H1 (cell line): ENCODE results near the gene ABLIM1. TPM values are rescaled to one million over a fixed set of nuclear protein-coding genes. Genes with fewer than 3 reads are reported as not detected.

Experiments
- CTCF ChIA-PET: fragments of 300-600 bp; sonication (Branson Sonifier 250); formaldehyde crosslinking; loops from one replicate; lab custom pipeline; 2021; ENCODE audit not compliant: partially characterized antibody; lab: Charles Lee
- POLR2A ChIA-PET: fragments of 300-600 bp; sonication (Branson Sonifier 250); formaldehyde crosslinking; loops from one replicate; lab custom pipeline; 2021; ENCODE audit warnings: inconsistent platforms; ENCODE audit not compliant: partially characterized antibody; lab: Charles Lee
- DNase-seq, 2 experiments: peaks; one replicate each; pipeline versions ENCODE4 v3.0.0 to v3.0.0-alpha.2; 2010 to 2022; ENCODE audit warnings: low spot score in 2 of 2, low read depth in 1 of 2, mixed read lengths in 1 of 2
- FAIRE-seq: peaks from 2 replicates; lab custom pipeline; 2011; peaks lifted over from hg19 to GRCh38; lab: Jason Lieb, UNC
- H2AFZ ChIP-seq: 2 replicates; pipeline ENCODE4 v1.8.1; 2012; ENCODE audit warnings: low read length, inconsistent platforms
- H2AK5ac ChIP-seq: 2 replicates; pipeline ENCODE4 v1.6.1; 2013; ENCODE audit warnings: low read depth, low read length
- H2BK120ac ChIP-seq: replicated peaks from 2 replicates; pipeline ENCODE3; 2013; ENCODE audit warnings: low read depth, low read length, inconsistent platforms
- H2BK12ac ChIP-seq: 2 replicates; pipeline ENCODE4 v1.6.1; 2013; ENCODE audit warnings: low read depth, low read length
- H2BK15ac ChIP-seq: 2 replicates; pipeline ENCODE4 v1.6.1; 2013; ENCODE audit warnings: low read length
- H2BK20ac ChIP-seq: 2 replicates; pipeline ENCODE4 v1.6.1; 2013; ENCODE audit warnings: low read length
- H2BK5ac ChIP-seq: 2 replicates; pipeline ENCODE4 v1.6.1; 2013; ENCODE audit warnings: low read depth, low read length
- H3K14ac ChIP-seq: 2 replicates; pipeline ENCODE4 v1.6.1; 2013; ENCODE audit warnings: inconsistent platforms; ENCODE audit not compliant: insufficient read length
- H3K18ac ChIP-seq: 2 replicates; pipeline ENCODE4 v1.6.1; 2013; ENCODE audit warnings: low read length; ENCODE audit errors: extremely low read depth
- H3K23ac ChIP-seq: 2 replicates; pipeline ENCODE4 v1.6.1; 2013; ENCODE audit warnings: inconsistent platforms; ENCODE audit not compliant: insufficient read length
- H3K23me2 ChIP-seq: 2 replicates; pipeline ENCODE4 v1.6.1; 2013; ENCODE audit warnings: low read depth, low read length
- H3K27ac ChIP-seq: 2 replicates; pipeline ENCODE4 v1.6.1; 2011; ENCODE audit warnings: low read depth, low read length, inconsistent platforms
- H3K27me3 ChIP-seq, 4 experiments: replicated peaks in 1 of 4; 1 replicate in 1 of 4; 2 replicates in 3 of 4; pipeline versions ENCODE4 v1.6.1 to v1.8.1; 2011 to 2013; ENCODE audit warnings: low read length in 3 of 4, mild to moderate bottlenecking in 3 of 4, inconsistent platforms in 2 of 4, mixed read lengths in 2 of 4, moderate library complexity in 1 of 4; ENCODE audit not compliant: control insufficient read depth in 3 of 4, insufficient read depth in 3 of 4; ENCODE audit errors: extremely low read depth in 1 of 4
- H3K36me3 ChIP-seq, 4 experiments: 2 replicates each; pipeline versions ENCODE4 v1.6.1 to v1.8.1; 2011 to 2013; ENCODE audit warnings: mild to moderate bottlenecking in 4 of 4, low read length in 3 of 4, moderate library complexity in 2 of 4, control low read depth in 1 of 4, inconsistent platforms in 1 of 4; ENCODE audit not compliant: insufficient read depth in 4 of 4, control insufficient read depth in 2 of 4
- H3K4ac ChIP-seq: replicated peaks from 2 replicates; pipeline ENCODE3; 2013; ENCODE audit warnings: low read length, low read depth, mixed read lengths, inconsistent platforms; ENCODE audit not compliant: insufficient read length
- H3K4me1 ChIP-seq, 4 experiments: replicated peaks in 1 of 4; 1 replicate in 1 of 4; 2 replicates in 3 of 4; pipeline versions ENCODE4 v1.6.1 to v1.8.1; 2011 to 2013; ENCODE audit warnings: low read length in 3 of 4, inconsistent platforms in 2 of 4, mixed read lengths in 1 of 4; ENCODE audit not compliant: insufficient read depth in 4 of 4, control insufficient read depth in 3 of 4
- H3K4me2 ChIP-seq, 2 experiments: 2 replicates each; pipeline versions ENCODE4 v1.6.1 to v1.8.1; 2011 to 2013; ENCODE audit warnings: low read depth in 2 of 2, low read length in 2 of 2, control low read depth in 1 of 2, inconsistent platforms in 1 of 2, mild to moderate bottlenecking in 1 of 2; ENCODE audit not compliant: insufficient read depth in 1 of 2
- H3K4me3 ChIP-seq, 4 experiments: fragments of 200-600, 300-600 bp in 1 of 4; sonication (generic), shearing (Covaris generic), sonication (Bioruptor Twin) in 1 of 4; 2 replicates each; pipeline versions ENCODE4 v1.5.1 to v1.8.1; 2011 to 2016; ENCODE audit warnings: low read length in 4 of 4, low read depth in 3 of 4, control low read depth in 2 of 4, inconsistent platforms in 2 of 4, mild to moderate bottlenecking in 2 of 4, mixed read lengths in 1 of 4, moderate library complexity in 1 of 4; ENCODE audit not compliant: insufficient read depth in 2 of 4; ENCODE audit errors: extremely low read depth in 1 of 4
- H3K56ac ChIP-seq: replicated peaks from 2 replicates; pipeline ENCODE3; 2013; ENCODE audit warnings: low read depth, mild to moderate bottlenecking, mixed read lengths, low read length, inconsistent platforms; ENCODE audit not compliant: insufficient read length
- H3K79me1 ChIP-seq: 2 replicates; pipeline ENCODE4 v1.6.1; 2013; ENCODE audit warnings: low read depth, low read length, control low read depth
- H3K79me2 ChIP-seq, 2 experiments: 2 replicates each; pipeline versions ENCODE4 v1.6.1 to v1.8.1; 2012 to 2013; ENCODE audit warnings: low read length in 2 of 2, mild to moderate bottlenecking in 2 of 2, inconsistent platforms in 1 of 2; ENCODE audit not compliant: insufficient read depth in 2 of 2, control insufficient read depth in 1 of 2
- H3K9ac ChIP-seq, 4 experiments: replicated peaks in 1 of 4; 1 replicate in 1 of 4; 2 replicates in 3 of 4; pipeline versions ENCODE4 v1.6.1 to v1.8.1; 2011 to 2013; ENCODE audit warnings: low read depth in 3 of 4, low read length in 3 of 4, control low read depth in 2 of 4, mild to moderate bottlenecking in 2 of 4, moderate library complexity in 2 of 4, inconsistent platforms in 1 of 4; ENCODE audit errors: extremely low read depth in 1 of 4
- H3K9me3 ChIP-seq, 2 experiments: 2 replicates each; pipeline versions ENCODE4 v1.6.1 to v1.8.1; 2012 to 2013; ENCODE audit warnings: mild to moderate bottlenecking in 2 of 2, moderate library complexity in 2 of 2, control low read depth in 1 of 2, inconsistent platforms in 1 of 2, low read depth in 1 of 2, low read length in 1 of 2, mixed read lengths in 1 of 2; ENCODE audit not compliant: insufficient read depth in 2 of 2
- H4K20me1 ChIP-seq, 2 experiments: replicated peaks in 1 of 2; 2 replicates each; pipeline versions ENCODE3 to v1.8.1; 2011 to 2013; ENCODE audit warnings: inconsistent platforms in 2 of 2, low read length in 2 of 2, mild to moderate bottlenecking in 1 of 2; ENCODE audit not compliant: insufficient read depth in 2 of 2, control insufficient read depth in 1 of 2
- H4K5ac ChIP-seq: 2 replicates; pipeline ENCODE4 v1.6.1; 2013; ENCODE audit warnings: low read length, low read depth, mixed read lengths, inconsistent platforms; ENCODE audit not compliant: insufficient read length
- H4K8ac ChIP-seq: 2 replicates; pipeline ENCODE4 v1.8.0; 2013; ENCODE audit warnings: mild to moderate bottlenecking, moderate library complexity, low read length, inconsistent platforms; ENCODE audit not compliant: insufficient read depth; ENCODE audit errors: extremely low read depth
- H4K91ac ChIP-seq: replicated peaks from 2 replicates; pipeline ENCODE3; 2013; ENCODE audit warnings: low read length, mixed read lengths, inconsistent platforms; ENCODE audit not compliant: insufficient read length
- ASH2L ChIP-seq: fragments of 200-600, 300-600 bp; sonication (generic); IDR thresholded peaks from one replicate; pipeline ENCODE4 v1.7.1; 2017; ENCODE audit warnings: low read length
- GABPA ChIP-seq: IDR thresholded peaks from 2 replicates; pipeline ENCODE4 v1.6.1; 2011; ENCODE audit warnings: mild to moderate bottlenecking, low read length, moderate library complexity, borderline replicate concordance; ENCODE audit not compliant: insufficient read depth
- SP1 ChIP-seq: IDR thresholded peaks from 2 replicates; pipeline ENCODE4 v1.6.1; 2011; ENCODE audit warnings: low read depth, low read length
- WGBS, 2 experiments: shearing (Covaris generic) in 1 of 2; methylation state at CpG; one replicate each; pipeline versions ENCODE4 v1.1.6 to v1.1.7; 2013 to 2015; ENCODE audit warnings: low lambda C conversion rate in 2 of 2, mixed read lengths in 2 of 2, inconsistent platforms in 1 of 2, low coverage in 1 of 2, missing lambda C conversion rate in 1 of 2; ENCODE audit not compliant: insufficient replicate concordance in 2 of 2, insufficient coverage in 1 of 2, insufficient read length in 1 of 2; ENCODE audit errors: extremely low coverage in 1 of 2, missing lambda C conversion rate in 1 of 2; 5-methylcytosine and 5-hydroxymethylcytosine counted together
- polyA plus RNA-seq, 7 experiments: library from polyadenylated mRNA; depleted of rRNA in 3 of 7; stranded (reverse) in 5 of 7; unstranded in 2 of 7; fragments of >200 nt in 5 of 7; fragments of 200-250 nt in 2 of 7; gene quantifications; 1 replicate in 5 of 7; 2 replicates in 1 of 7; 4 replicates in 1 of 7; pipeline versions ENCODE4 v1.2.1 to v1.2.3, GENCODE V29; 2011 to 2013; ENCODE audit warnings: missing spikeins in 2 of 7, mixed read lengths in 2 of 7
- total RNA-seq: library from RNA; stranded (reverse); fragmentation: NEBNext Ultra II Directional; extraction: Animal tissue kit (Norgen Biotek cat#: 25700); gene quantifications from 2 replicates; pipeline ENCODE4 v1.2.1, GENCODE V29; 2021
- TF ChIP-seq, protein P1 (sequence below): IDR thresholded peaks from 2 replicates; pipeline ENCODE4 v1.6.1; 2011; ENCODE audit warnings: low read length, improper control_type of control experiment
- TF ChIP-seq, protein P2 (sequence below): IDR thresholded peaks from 2 replicates; pipeline ENCODE4 v1.6.1; 2012; ENCODE audit warnings: inconsistent platforms
- TF ChIP-seq, protein P3 (sequence below): IDR thresholded peaks from 2 replicates; pipeline ENCODE4 v1.6.1; 2012; ENCODE audit warnings: inconsistent platforms

ABLIM1 gene
- total and polyA plus RNA-seq, 2 of the 8 experiments (the other 6 are each of a cell fraction or from before 2014, with no cell fraction given), result 51.2 to 51.7 TPM

DNA sequence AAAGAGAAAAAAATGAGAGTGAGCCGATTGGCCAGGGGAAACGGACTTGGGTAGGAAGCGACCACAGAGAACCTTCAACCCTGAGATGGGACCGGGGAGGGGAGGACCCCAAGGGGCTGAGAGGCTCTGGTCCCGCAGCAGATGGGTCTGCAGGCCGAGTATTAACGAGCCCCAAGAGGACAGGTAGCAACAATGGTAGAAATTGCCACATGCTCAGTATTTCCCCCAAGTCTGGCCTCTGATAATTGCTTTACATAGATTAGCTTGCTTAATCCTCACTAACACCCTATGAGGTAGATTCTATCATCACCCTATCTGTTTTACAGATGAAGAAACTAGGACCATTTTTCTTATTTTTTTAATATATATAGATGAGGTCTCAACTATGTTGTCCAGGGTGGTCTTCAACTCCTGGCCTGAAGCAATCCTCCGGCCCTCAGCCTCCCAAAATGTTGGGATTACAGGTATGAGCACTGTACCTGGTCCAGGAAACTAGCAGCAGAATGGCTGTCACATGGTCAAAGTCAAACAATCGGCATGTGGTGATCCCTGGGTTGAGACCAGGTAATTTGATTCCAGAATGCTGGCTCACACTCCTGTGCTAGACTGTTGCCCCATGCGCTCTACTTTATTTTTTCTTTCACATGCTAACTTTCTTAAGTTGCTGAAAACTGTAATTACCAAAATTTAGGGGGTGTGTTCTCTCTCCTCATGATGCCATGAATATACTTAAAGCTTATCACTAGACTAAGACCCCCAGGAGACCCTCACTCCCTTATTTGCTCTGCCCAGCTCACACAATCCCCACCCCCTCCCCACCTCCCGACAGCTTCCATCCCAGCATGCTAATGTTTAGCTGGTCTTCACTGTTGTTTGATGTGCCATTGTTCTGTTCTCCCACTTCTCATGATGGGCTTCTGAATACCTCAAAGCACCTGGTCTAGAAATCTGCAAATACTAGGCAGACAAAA, 185.9 kb downstream of the ABLIM1 start:
- WGBS, 2 experiments, result 73% methylated on average over 11 of the region's 11 CpGs; no CpG with 5 or more reads in 1 of the 2 experiments
- H3K79me2 ChIP-seq, result no peaks in the 10 kb centered on the region
- H2BK15ac ChIP-seq, result no peak overlapping the region
- H3K4me3 ChIP-seq, result peak overlapping the region in 1 of 4 experiments; percentile 12; a peak in 1 of 8 replicates
- TF ChIP-seq, protein P1, sequence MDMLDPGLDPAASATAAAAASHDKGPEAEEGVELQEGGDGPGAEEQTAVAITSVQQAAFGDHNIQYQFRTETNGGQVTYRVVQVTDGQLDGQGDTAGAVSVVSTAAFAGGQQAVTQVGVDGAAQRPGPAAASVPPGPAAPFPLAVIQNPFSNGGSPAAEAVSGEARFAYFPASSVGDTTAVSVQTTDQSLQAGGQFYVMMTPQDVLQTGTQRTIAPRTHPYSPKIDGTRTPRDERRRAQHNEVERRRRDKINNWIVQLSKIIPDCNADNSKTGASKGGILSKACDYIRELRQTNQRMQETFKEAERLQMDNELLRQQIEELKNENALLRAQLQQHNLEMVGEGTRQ, result peak; percentile 42
- TF ChIP-seq GABPA (no peak), ASH2L (peak; percentile 42), SP1 (no peak)
- TF ChIP-seq, protein P2, sequence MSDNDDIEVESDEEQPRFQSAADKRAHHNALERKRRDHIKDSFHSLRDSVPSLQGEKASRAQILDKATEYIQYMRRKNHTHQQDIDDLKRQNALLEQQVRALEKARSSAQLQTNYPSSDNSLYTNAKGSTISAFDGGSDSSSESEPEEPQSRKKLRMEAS, result peak; percentile 54
- TF ChIP-seq, protein P3, sequence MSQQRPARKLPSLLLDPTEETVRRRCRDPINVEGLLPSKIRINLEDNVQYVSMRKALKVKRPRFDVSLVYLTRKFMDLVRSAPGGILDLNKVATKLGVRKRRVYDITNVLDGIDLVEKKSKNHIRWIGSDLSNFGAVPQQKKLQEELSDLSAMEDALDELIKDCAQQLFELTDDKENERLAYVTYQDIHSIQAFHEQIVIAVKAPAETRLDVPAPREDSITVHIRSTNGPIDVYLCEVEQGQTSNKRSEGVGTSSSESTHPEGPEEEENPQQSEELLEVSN, result peak; percentile 22; the same call in 1 of the 2 replicates
- no peaks in the 10 kb centered on the region for H3K9me3 ChIP-seq
- no peak overlapping the region for H3K4ac ChIP-seq
- H2BK5ac ChIP-seq, result no peak overlapping the region; the same call in 1 of the 2 replicates
- no peak overlapping the region for H3K18ac ChIP-seq
- no peaks in the 10 kb centered on the region for H3K27me3 ChIP-seq
- no peak overlapping the region for H2BK12ac ChIP-seq
- peaks cover 4 to 9% (median 7%) of the 10 kb centered on the region in 4 experiments; a peak in 6 of 7 replicates for H3K4me1 ChIP-seq
- no peaks in the 10 kb centered on the region for H3K79me1 ChIP-seq
- no peak for FAIRE-seq
- no peak overlapping the region for H4K5ac ChIP-seq
- H2AK5ac ChIP-seq, result no peak overlapping the region
- peak overlapping the region; percentile 7 to 38; a peak in 2 of 4 replicates for H3K4me2 ChIP-seq
- no peak overlapping the region for H3K23ac ChIP-seq
- H3K36me3 ChIP-seq, result peaks cover 0 to 2% (median 0%) of the 10 kb centered on the region in 4 experiments; a peak in 1 of 8 replicates
- no peak overlapping the region for H2AFZ ChIP-seq
- H4K91ac ChIP-seq, result no peak overlapping the region
- no peak overlapping the region for H3K9ac ChIP-seq
- H4K20me1 ChIP-seq, result no peaks in the 10 kb centered on the region
- no peak overlapping the region; the same call in 1 of the 2 replicates for H4K8ac ChIP-seq
- ChIA-PET CTCF (interaction anchor here (0.6 to 12.5 kb wide), 46 partner anchors 11 to 513 kb away, joined by 3 to 186 read pairs (median 4); no protein-coding TSS in a partner anchor), POLR2A (interaction anchor here (0.8 to 1.7 kb wide), 4 partner anchors 55 to 281 kb away, joined by 3 to 8 read pairs (median 3); no protein-coding TSS in a partner anchor)
- no peak overlapping the region for H3K56ac ChIP-seq
- no peak overlapping the region for H3K14ac ChIP-seq
- peak in 1 of 2 experiments; percentile 53 for DNase-seq
- no peak overlapping the region for H3K27ac ChIP-seq
- peak overlapping the region; percentile 6 for H2BK120ac ChIP-seq
- no peaks in the 10 kb centered on the region for H3K23me2 ChIP-seq
- H2BK20ac ChIP-seq, result no peak overlapping the region
